Measurements from ENCODE around the gene ATP2A1. TPM values are rescaled to one million over a fixed set of nuclear protein-coding genes. Genes with fewer than 3 reads are reported as not detected.

ATP2A1 gene
- total and polyA plus RNA-seq, 2 of the 13 experiments (the other 11 are each of a cell fraction or from before 2014, with no cell fraction given): 3.2 to 12.5 TPM

DNA sequence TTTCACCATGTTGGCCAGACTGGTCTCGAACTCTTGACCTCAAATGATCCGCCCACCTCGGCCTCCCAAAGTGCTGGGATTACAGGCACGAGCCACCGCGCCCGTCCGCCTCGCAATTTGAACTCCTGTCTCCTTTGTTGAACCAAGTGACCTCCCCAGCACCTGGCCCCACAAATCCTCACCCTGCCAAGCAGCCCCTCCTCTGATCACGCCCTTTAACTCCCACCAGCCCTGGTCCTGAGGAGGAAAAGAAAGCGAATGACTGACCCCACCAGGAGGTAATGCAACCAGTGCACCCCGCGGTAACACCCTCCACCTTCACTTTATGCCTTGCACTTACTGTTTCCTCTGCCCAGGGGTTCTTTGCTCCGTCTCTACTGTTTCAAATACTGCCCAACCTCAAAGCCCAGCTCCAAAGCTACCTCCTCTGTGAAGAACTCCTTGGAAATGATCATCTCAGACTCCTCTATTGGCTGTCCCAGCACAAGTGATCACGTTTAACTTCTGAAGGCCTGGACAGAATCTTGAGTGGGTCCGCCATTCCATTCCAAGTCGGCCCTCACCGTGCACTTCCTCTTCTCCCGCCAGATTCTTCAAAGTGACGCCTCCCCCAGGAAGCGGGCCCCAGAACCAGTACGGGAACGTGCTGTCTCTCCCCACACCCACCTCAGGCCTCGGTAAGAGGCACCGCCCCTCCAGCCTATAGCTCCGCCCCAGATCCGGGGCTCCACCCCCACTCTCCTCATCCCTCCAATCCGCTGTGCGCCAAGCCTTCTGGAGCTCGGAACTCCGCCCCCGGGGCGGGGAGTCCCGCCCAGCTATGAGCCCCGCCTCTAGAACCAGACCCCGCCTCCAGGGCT lies 57.9 kb downstream of the ATP2A1 start (continued):
- TF ChIP-seq MAFK (conservative IDR thresholded peaks at IDR 0.05 in 1 of 2, IDR thresholded peaks at IDR 0.05 in 1 of 2; ENCODE audit: low read length in 2 of 2): no peak
- TF ChIP-seq ATM (IDR thresholded peaks at IDR 0.05; ENCODE audit: borderline replicate concordance): no peak
- peak; percentile 65 for TF ChIP-seq ELF1 (CRISPR knock-in tag; IDR thresholded peaks at IDR 0.05)
- TF ChIP-seq, protein P1, sequence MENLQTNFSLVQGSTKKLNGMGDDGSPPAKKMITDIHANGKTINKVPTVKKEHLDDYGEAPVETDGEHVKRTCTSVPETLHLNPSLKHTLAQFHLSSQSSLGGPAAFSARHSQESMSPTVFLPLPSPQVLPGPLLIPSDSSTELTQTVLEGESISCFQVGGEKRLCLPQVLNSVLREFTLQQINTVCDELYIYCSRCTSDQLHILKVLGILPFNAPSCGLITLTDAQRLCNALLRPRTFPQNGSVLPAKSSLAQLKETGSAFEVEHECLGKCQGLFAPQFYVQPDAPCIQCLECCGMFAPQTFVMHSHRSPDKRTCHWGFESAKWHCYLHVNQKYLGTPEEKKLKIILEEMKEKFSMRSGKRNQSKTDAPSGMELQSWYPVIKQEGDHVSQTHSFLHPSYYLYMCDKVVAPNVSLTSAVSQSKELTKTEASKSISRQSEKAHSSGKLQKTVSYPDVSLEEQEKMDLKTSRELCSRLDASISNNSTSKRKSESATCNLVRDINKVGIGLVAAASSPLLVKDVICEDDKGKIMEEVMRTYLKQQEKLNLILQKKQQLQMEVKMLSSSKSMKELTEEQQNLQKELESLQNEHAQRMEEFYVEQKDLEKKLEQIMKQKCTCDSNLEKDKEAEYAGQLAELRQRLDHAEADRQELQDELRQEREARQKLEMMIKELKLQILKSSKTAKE (CRISPR knock-in tag; IDR thresholded peaks at IDR 0.05; ENCODE audit: borderline replicate concordance): no peak
- no peak for TF ChIP-seq SMYD3 (CRISPR knock-in tag; IDR thresholded peaks at IDR 0.05)
- no peak for TF ChIP-seq FOXO1 (CRISPR knock-in tag; IDR thresholded peaks at IDR 0.05)
- no peak for TF ChIP-seq ZHX1 (CRISPR knock-in tag; IDR thresholded peaks at IDR 0.05; ENCODE audit: low read depth)
- TF ChIP-seq ELF3 (CRISPR knock-in tag; IDR thresholded peaks at IDR 0.05): peak; percentile 61
- TF ChIP-seq ZNF354B (CRISPR knock-in tag; IDR thresholded peaks at IDR 0.05): no peak
- TF ChIP-seq SP1 (IDR thresholded peaks at IDR 0.05): 0 out of 2 replicates have a peak, but pooled peaks have one; percentile 66
- peak; percentile 77 for TF ChIP-seq SP1 (CRISPR knock-in tag; IDR thresholded peaks at IDR 0.05)
- TF ChIP-seq GPBP1L1 (CRISPR knock-in tag; IDR thresholded peaks at IDR 0.05): no peak
- no peak for TF ChIP-seq THAP8 (CRISPR knock-in tag; IDR thresholded peaks at IDR 0.05; ENCODE audit: borderline replicate concordance)
- no peak for TF ChIP-seq ZBTB33 (CRISPR knock-in tag; IDR thresholded peaks at IDR 0.05)
- TF ChIP-seq HMG20B (CRISPR knock-in tag; conservative IDR thresholded peaks at IDR 0.05): no peak
- no peak; the same call in 1 of the 2 replicates for TF ChIP-seq ZNF274 (CRISPR knock-in tag; IDR thresholded peaks at IDR 0.05)
- TF ChIP-seq DMTF1 (CRISPR knock-in tag; IDR thresholded peaks at IDR 0.05): no peak
- TF ChIP-seq ZNF510 (CRISPR knock-in tag; IDR thresholded peaks at IDR 0.05; ENCODE audit: low read depth): peak; percentile 61; the same call in 1 of the 2 replicates

Measured in HepG2 (cell line).